ENCODE results near the gene IGDCC3.

IGDCC3 gene

GRCh38 chr15:65285291-65286068 lies 92.3 kb downstream of the IGDCC3 start:
- DNase-seq = no peak

- DNase-seq = no peak
Measured at GRCh38 chr15:65278480-65278879, 99.3 kb downstream of the IGDCC3 start.

Data from midbrain (tissue), 1 donor.